Measurements from ENCODE around the gene PHLDB2. TPM values are rescaled to one million over a fixed set of nuclear protein-coding genes. Genes with fewer than 3 reads are reported as not detected.

The PHLDB2 gene
- total RNA-seq, 4 donors from 2014 or later, result 53.2 to 97.2 (median 89.1) TPM

GRCh38 chr3:111864821-111865656, 6.0 kb downstream of the PHLDB2 start:
- no peak for TF ChIP-seq CTCF (IDR thresholded peaks at IDR 0.05; ENCODE audit: low read depth)

DNA sequence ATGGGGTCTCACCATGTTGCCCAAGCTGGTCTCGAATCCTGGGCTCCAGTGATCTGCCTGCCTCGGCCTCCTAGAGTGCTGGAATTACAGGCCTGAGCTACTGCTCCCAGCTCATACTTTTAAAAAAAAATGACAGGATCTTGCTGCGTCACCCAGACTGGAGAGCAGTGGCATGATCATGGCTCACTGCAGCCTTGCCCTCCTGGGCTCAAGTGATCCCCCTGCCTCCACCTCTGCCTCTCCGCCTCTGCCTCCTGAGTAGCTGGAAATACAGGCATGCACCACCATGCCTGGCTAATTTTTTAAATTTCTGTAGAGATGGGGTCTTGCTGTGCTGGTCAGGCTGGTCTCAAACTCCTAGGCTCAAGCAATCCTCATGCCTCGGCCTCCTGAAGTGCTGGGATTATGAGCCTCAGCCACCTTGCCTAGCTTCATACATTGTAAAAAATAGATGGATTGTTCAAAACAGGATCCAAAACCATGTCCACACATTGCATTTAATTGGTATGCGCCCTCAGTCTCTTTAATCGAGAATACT, 8.9 kb downstream of the PHLDB2 start:
- no peak for TF ChIP-seq CTCF (IDR thresholded peaks at IDR 0.05; ENCODE audit: low read depth)

DNA sequence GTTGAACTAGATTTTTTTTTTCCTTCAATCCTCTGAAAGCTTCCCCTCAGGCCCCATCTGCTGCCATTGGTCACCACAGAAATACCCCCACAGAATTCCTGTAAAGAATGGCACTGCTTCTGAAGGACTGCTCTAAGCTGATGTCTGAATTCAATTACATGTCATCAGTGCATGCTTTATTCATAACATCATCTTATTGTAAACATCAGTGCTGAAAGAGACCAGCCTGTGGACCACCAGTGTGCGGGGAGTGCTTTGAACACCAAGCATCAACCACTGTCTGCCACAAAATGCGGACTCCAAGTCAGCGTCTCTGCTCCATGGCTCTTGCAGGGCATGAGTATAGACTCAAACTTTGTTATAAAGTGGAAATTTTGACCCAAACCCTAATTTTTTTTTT, 11.6 kb downstream of the PHLDB2 start:
- no peak for TF ChIP-seq CTCF (IDR thresholded peaks at IDR 0.05; ENCODE audit: low read depth)

- TF ChIP-seq CTCF (IDR thresholded peaks at IDR 0.05; ENCODE audit: low read depth), result no peak
Observed at GRCh38 chr3:111871809-111872623, 13.0 kb downstream of the PHLDB2 start.

DNA sequence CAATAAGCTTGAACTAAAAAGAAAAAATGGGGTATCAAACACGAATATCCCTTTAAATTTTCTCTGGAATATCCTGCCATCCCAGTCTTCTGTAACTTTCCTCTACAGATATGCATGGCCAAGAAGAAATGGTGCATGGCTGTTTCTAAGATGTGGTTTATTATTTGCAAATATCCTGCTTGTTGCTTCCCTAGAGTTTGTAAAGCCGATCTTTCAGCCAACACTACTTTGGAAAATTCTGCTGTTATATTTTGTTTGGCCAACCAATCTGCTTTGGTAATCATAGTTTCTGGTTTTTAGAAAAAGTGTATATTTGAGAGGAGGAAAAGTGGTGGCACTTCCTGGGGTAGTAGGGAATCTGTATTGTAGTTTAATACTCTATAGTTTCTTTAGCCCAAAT, 13.9 kb downstream of the PHLDB2 start:
- no peak for TF ChIP-seq CTCF (IDR thresholded peaks at IDR 0.05; ENCODE audit: low read depth)

GRCh38 chr3:111874177-111874820, 15.2 kb downstream of the PHLDB2 start:
- no peak for TF ChIP-seq CTCF (IDR thresholded peaks at IDR 0.05; ENCODE audit: low read depth)
